Measurements from ENCODE around the gene CHST15. TPM values are rescaled to one million over a fixed set of nuclear protein-coding genes. Genes with fewer than 3 reads are reported as not detected.

CHST15 gene
- polyA plus RNA-seq, 1 donor from 2014 or later, result 0.79 TPM

- Histone ChIP-seq H3K9me2 (ENCODE audit: insufficient read depth, low read length) (no peaks in the 10 kb centered on the region), H3K9me3 (ENCODE audit: low read length) (no peaks in the 10 kb centered on the region), H3F3A (ENCODE audit: insufficient read depth, low read length, poor library complexity, severe bottlenecking) (no peaks in the 10 kb centered on the region), H2AFZ (ENCODE audit: low read depth, low read length) (no peak overlapping the region), H3K9ac (ENCODE audit: low read length) (no peak overlapping the region), H3K79me2 (replicated peaks; ENCODE audit: insufficient read depth, low read length) (no peaks in the 10 kb centered on the region), H3K4me3 (ENCODE audit: low read length) (no peak overlapping the region), H3K36me3 (ENCODE audit: insufficient read depth, low read length) (no peaks in the 10 kb centered on the region), H3K27ac (ENCODE audit: low read length) (no peak overlapping the region), H3K27me3 (ENCODE audit: insufficient read depth, low read depth, low read length) (no peaks in the 10 kb centered on the region), H3K4me2 (ENCODE audit: low read length) (no peak overlapping the region), H4K20me1 (ENCODE audit: insufficient read depth) (no peaks in the 10 kb centered on the region)
- TF ChIP-seq EZH2 (IDR thresholded peaks at IDR 0.05; ENCODE audit: borderline replicate concordance, insufficient read depth, low read length, poor library complexity, severe bottlenecking), result no peak
- TF ChIP-seq, protein P1, sequence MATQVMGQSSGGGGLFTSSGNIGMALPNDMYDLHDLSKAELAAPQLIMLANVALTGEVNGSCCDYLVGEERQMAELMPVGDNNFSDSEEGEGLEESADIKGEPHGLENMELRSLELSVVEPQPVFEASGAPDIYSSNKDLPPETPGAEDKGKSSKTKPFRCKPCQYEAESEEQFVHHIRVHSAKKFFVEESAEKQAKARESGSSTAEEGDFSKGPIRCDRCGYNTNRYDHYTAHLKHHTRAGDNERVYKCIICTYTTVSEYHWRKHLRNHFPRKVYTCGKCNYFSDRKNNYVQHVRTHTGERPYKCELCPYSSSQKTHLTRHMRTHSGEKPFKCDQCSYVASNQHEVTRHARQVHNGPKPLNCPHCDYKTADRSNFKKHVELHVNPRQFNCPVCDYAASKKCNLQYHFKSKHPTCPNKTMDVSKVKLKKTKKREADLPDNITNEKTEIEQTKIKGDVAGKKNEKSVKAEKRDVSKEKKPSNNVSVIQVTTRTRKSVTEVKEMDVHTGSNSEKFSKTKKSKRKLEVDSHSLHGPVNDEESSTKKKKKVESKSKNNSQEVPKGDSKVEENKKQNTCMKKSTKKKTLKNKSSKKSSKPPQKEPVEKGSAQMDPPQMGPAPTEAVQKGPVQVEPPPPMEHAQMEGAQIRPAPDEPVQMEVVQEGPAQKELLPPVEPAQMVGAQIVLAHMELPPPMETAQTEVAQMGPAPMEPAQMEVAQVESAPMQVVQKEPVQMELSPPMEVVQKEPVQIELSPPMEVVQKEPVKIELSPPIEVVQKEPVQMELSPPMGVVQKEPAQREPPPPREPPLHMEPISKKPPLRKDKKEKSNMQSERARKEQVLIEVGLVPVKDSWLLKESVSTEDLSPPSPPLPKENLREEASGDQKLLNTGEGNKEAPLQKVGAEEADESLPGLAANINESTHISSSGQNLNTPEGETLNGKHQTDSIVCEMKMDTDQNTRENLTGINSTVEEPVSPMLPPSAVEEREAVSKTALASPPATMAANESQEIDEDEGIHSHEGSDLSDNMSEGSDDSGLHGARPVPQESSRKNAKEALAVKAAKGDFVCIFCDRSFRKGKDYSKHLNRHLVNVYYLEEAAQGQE (IDR thresholded peaks at IDR 0.05; ENCODE audit: borderline replicate concordance), result no peak
- TF ChIP-seq RAD21 (conservative IDR thresholded peaks at IDR 0.05), result no peak
- TF ChIP-seq TAF1 (IDR thresholded peaks at IDR 0.05; ENCODE audit: low read depth), result no peak
- no peak for TF ChIP-seq MXI1 (conservative IDR thresholded peaks at IDR 0.05; ENCODE audit: poor library complexity, severe bottlenecking)
- TF ChIP-seq EP300 (conservative IDR thresholded peaks at IDR 0.05; ENCODE audit: poor library complexity, severe bottlenecking), result no peak
- TF ChIP-seq, protein P2, sequence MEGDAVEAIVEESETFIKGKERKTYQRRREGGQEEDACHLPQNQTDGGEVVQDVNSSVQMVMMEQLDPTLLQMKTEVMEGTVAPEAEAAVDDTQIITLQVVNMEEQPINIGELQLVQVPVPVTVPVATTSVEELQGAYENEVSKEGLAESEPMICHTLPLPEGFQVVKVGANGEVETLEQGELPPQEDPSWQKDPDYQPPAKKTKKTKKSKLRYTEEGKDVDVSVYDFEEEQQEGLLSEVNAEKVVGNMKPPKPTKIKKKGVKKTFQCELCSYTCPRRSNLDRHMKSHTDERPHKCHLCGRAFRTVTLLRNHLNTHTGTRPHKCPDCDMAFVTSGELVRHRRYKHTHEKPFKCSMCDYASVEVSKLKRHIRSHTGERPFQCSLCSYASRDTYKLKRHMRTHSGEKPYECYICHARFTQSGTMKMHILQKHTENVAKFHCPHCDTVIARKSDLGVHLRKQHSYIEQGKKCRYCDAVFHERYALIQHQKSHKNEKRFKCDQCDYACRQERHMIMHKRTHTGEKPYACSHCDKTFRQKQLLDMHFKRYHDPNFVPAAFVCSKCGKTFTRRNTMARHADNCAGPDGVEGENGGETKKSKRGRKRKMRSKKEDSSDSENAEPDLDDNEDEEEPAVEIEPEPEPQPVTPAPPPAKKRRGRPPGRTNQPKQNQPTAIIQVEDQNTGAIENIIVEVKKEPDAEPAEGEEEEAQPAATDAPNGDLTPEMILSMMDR (IDR thresholded peaks at IDR 0.05; ENCODE audit: poor library complexity, severe bottlenecking), result no peak
- TF ChIP-seq POLR2AphosphoS5 (IDR thresholded peaks at IDR 0.05), result no peak
- no peak for TF ChIP-seq SMC3 (conservative IDR thresholded peaks at IDR 0.05; ENCODE audit: poor library complexity)
These were observed 81.9 kb downstream of the CHST15 start for GRCh38 chr10:124011464-124011863.

DNA sequence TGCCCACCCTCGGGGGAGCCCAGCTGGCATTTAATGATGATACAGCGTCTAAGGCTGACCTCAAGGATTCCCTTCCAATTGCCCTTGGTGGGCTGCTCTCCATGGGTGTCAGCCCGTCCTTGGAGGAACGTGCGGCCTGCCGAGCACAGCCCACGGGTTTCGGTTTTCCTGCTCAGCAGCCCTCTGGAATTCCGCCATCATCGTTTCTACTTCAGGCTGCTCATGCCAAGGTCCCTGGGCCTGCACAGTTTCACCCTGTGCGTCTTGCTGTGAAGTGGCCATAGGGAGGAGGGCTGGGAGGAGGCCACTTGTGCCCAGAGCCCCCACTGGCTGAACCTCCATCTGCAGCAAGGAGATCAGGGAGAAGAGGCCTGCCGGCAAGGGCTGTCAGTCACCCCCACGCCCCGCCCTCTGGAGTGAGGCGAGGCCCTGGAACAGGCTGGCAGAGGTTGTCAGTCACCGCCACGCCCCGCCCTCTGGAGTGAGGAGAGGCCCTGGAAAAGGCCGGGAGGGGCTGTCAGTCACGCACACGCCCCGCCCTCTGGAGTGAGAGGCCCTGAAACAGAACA is 82.8 kb downstream of the CHST15 start:
- Histone ChIP-seq H4K20me1 (ENCODE audit: insufficient read depth) (no peaks in the 10 kb centered on the region), H3K9me2 (ENCODE audit: insufficient read depth, low read length) (no peaks in the 10 kb centered on the region), H3K9ac (ENCODE audit: low read length) (no peak overlapping the region), H3K79me2 (replicated peaks; ENCODE audit: insufficient read depth, low read length) (no peaks in the 10 kb centered on the region), H3K27me3 (ENCODE audit: insufficient read depth, low read depth, low read length) (no peaks in the 10 kb centered on the region), H3K36me3 (ENCODE audit: insufficient read depth, low read length) (no peaks in the 10 kb centered on the region), H3K4me3 (ENCODE audit: low read length) (no peak overlapping the region), H2AFZ (ENCODE audit: low read depth, low read length) (no peak overlapping the region), H3K27ac (ENCODE audit: low read length) (no peak overlapping the region), H3K9me3 (ENCODE audit: low read length) (no peaks in the 10 kb centered on the region), H3K4me2 (ENCODE audit: low read length) (no peak overlapping the region), H3F3A (ENCODE audit: insufficient read depth, low read length, poor library complexity, severe bottlenecking) (no peaks in the 10 kb centered on the region)
- TF ChIP-seq, protein P2 (IDR thresholded peaks at IDR 0.05; ENCODE audit: poor library complexity, severe bottlenecking), result no peak
- TF ChIP-seq MXI1 (conservative IDR thresholded peaks at IDR 0.05; ENCODE audit: poor library complexity, severe bottlenecking) (no peak), POLR2AphosphoS5 (IDR thresholded peaks at IDR 0.05) (no peak), EP300 (conservative IDR thresholded peaks at IDR 0.05; ENCODE audit: poor library complexity, severe bottlenecking) (no peak), TAF1 (IDR thresholded peaks at IDR 0.05; ENCODE audit: low read depth) (no peak), SMC3 (conservative IDR thresholded peaks at IDR 0.05; ENCODE audit: poor library complexity) (no peak), EZH2 (IDR thresholded peaks at IDR 0.05; ENCODE audit: borderline replicate concordance, insufficient read depth, low read length, poor library complexity, severe bottlenecking) (no peak)
- TF ChIP-seq, protein P1 (IDR thresholded peaks at IDR 0.05; ENCODE audit: borderline replicate concordance), result no peak
